ENCODE data around the gene CCZ1. TPM values are rescaled to one million over a fixed set of nuclear protein-coding genes. Genes with fewer than 3 reads are reported as not detected.
A peak's percentile ranks its signal among the peaks of the same experiment; 100 is the strongest.
"Not testable (repeated sequence)": the region's sequence is repeated elsewhere in the genome, so short reads cannot be mapped to it uniquely, and the experiment has no call there.

The CCZ1 gene
- total and polyA plus RNA-seq, 2 donors (not counting 1 experiment from before 2014, with no cell fraction given), result 30.8 to 66.2 TPM

GRCh38 chr7:5892498-5892897 is 6.0 kb upstream of the CCZ1 start:
- POLR2A ChIA-PET, result no interaction called here

DNA sequence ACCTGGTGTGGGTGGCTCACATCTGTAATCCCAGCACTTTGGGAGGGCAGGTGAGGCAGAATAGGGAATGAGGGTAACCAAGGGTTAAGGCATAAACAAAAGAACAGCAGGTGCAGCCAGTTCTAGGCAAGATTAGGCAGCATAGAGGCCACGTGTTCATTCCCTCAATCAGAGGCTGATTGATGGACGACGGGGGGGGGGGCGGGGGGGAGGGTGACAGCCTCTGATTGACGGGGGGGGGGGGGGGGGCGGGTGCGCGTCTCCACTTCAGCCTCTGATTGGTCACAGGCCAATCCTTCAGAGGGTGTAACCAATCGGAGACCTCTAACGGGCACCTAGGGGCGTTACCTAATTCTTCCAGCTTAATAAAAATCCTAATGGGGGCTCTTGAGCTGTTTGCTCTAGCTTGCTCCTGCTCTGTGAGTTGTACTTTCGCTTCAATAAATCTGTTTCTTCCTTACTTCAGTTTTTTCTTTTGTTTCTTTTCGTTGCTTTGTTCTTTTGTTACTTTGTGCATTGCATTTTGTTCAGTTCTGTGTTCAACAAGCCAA is 1.1 kb upstream of the CCZ1 start:
- H3K4me3 Mint-ChIP-seq, result peak overlapping the region; percentile 76
- H3K4me1 ChIP-seq (ENCODE audit: control insufficient read depth in 2 of 2, insufficient read depth in 2 of 2, low read length in 2 of 2); H2AFZ ChIP-seq (ENCODE audit: insufficient read depth, low read depth, low read length, poor library complexity, severe bottlenecking); H3K36me3 ChIP-seq (replicated peaks in 1 of 2; ENCODE audit: control extremely low read depth in 1 of 2, control insufficient read depth in 1 of 2, extremely low read depth in 1 of 2, insufficient read depth in 2 of 2, low read length in 1 of 2); H3K4me2 ChIP-seq (replicated peaks; ENCODE audit: low read depth, low read length, poor library complexity, severe bottlenecking); H3K4me1 Mint-ChIP-seq; H3K79me2 ChIP-seq (ENCODE audit: control insufficient read depth, insufficient read depth, low read length); H3K27ac ChIP-seq (ENCODE audit: low read length in 2 of 2); H3K9me3 ChIP-seq (ENCODE audit: control extremely low read depth in 1 of 3, control insufficient read depth in 2 of 3, insufficient read depth in 1 of 3, low read length in 2 of 3); H4K20me1 ChIP-seq (ENCODE audit: control insufficient read depth, insufficient read depth, low read length, poor library complexity, severe bottlenecking); intact Hi-C loops (cut with micrococcal nuclease); H3K27me3 ChIP-seq (replicated peaks in 1 of 4; ENCODE audit: control extremely low read depth in 1 of 4, control insufficient read depth in 3 of 4, insufficient read depth in 4 of 4, low read length in 3 of 4); H3K27me3 Mint-ChIP-seq; H3K9me3 Mint-ChIP-seq (ENCODE audit: insufficient read depth); DNase-seq; H3K9ac ChIP-seq (ENCODE audit: low read length); ATAC-seq (ENCODE audit: low read depth); POLR2A ChIA-PET; H3K4me3 ChIP-seq (ENCODE audit: control extremely low read depth in 1 of 5, extremely low read depth in 1 of 5, insufficient read depth in 1 of 5, low read depth in 2 of 5, low read length in 4 of 5); CTCF ChIA-PET: not testable (repeated sequence)
- 100% methylated on average over 1 of the region's 13 CpGs for WGBS (ENCODE audit: insufficient coverage)
- H3K27ac Mint-ChIP-seq, result peak overlapping the region; percentile 71

More at GRCh38 chr7:5892498-5892897, 6.0 kb upstream of the CCZ1 start:
- Mint-ChIP-seq H3K27ac (no peak overlapping the region), H3K27me3 (no peaks in the 10 kb centered on the region), H3K4me1 (no peaks in the 10 kb centered on the region), H3K4me3 (no peak overlapping the region), H3K9me3 (ENCODE audit: insufficient read depth) (no peaks in the 10 kb centered on the region)
- Histone ChIP-seq H3K27ac (ENCODE audit: low read length in 2 of 2) (no peak overlapping the region), H3K36me3 (replicated peaks in 1 of 2; ENCODE audit: control extremely low read depth in 1 of 2, control insufficient read depth in 1 of 2, extremely low read depth in 1 of 2, insufficient read depth in 2 of 2, low read length in 1 of 2) (no peaks in the 10 kb centered on the region), H3K4me3 (ENCODE audit: control extremely low read depth in 1 of 5, extremely low read depth in 1 of 5, insufficient read depth in 1 of 5, low read depth in 2 of 5, low read length in 4 of 5) (no peak overlapping the region), H3K4me1 (ENCODE audit: control insufficient read depth in 2 of 2, insufficient read depth in 2 of 2, low read length in 2 of 2) (no peaks in the 10 kb centered on the region), H3K9me3 (ENCODE audit: control extremely low read depth in 1 of 3, control insufficient read depth in 2 of 3, insufficient read depth in 1 of 3, low read length in 2 of 3) (no peaks in the 10 kb centered on the region), H2AFZ (ENCODE audit: insufficient read depth, low read depth, low read length, poor library complexity, severe bottlenecking) (no peak overlapping the region), H3K9ac (ENCODE audit: low read length) (no peak overlapping the region), H3K79me2 (ENCODE audit: control insufficient read depth, insufficient read depth, low read length) (no peaks in the 10 kb centered on the region), H3K27me3 (replicated peaks in 1 of 4; ENCODE audit: control extremely low read depth in 1 of 4, control insufficient read depth in 3 of 4, insufficient read depth in 4 of 4, low read length in 3 of 4) (no peaks in the 10 kb centered on the region), H4K20me1 (ENCODE audit: control insufficient read depth, insufficient read depth, low read length, poor library complexity, severe bottlenecking) (no peaks in the 10 kb centered on the region), H3K4me2 (replicated peaks; ENCODE audit: low read depth, low read length, poor library complexity, severe bottlenecking) (no peak overlapping the region)
- 97% methylated on average over 7 of the region's 9 CpGs for WGBS (ENCODE audit: insufficient coverage)
- ATAC-seq (ENCODE audit: low read depth) (no peak), DNase-seq (no peak)
- CTCF ChIA-PET, result no interaction called here
- TF ChIP-seq EZH2 (IDR thresholded peaks at IDR 0.05; ENCODE audit: borderline replicate concordance, insufficient read depth, low read depth, low read length, poor library complexity, severe bottlenecking), result no peak
- TF ChIP-seq, protein P1, sequence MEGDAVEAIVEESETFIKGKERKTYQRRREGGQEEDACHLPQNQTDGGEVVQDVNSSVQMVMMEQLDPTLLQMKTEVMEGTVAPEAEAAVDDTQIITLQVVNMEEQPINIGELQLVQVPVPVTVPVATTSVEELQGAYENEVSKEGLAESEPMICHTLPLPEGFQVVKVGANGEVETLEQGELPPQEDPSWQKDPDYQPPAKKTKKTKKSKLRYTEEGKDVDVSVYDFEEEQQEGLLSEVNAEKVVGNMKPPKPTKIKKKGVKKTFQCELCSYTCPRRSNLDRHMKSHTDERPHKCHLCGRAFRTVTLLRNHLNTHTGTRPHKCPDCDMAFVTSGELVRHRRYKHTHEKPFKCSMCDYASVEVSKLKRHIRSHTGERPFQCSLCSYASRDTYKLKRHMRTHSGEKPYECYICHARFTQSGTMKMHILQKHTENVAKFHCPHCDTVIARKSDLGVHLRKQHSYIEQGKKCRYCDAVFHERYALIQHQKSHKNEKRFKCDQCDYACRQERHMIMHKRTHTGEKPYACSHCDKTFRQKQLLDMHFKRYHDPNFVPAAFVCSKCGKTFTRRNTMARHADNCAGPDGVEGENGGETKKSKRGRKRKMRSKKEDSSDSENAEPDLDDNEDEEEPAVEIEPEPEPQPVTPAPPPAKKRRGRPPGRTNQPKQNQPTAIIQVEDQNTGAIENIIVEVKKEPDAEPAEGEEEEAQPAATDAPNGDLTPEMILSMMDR (IDR thresholded peaks at IDR 0.05), result no peak
- intact Hi-C loops (cut with micrococcal nuclease), result no loop called here

DNA sequence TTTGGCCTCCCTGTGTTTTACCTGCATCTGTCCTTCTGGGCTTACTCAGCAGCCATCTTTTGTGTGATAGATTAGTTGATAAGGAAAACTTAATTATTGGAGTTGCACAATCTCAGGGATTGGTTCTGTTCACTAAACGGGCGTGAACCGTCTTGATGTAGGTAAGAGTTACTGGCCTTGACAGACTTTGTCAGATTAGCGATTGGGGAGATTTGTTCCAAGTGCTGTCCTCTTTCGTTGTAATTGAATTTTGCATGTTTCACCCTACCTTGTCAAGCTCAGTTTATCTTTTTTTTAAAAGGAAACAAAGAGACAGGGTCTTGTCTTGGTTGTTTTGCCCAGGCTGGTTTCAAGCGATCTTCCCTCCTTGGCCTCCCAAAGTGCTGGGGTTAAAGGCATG is 4.5 kb downstream of the CCZ1 start:
- H3K27ac Mint-ChIP-seq; H2AFZ ChIP-seq (ENCODE audit: insufficient read depth, low read depth, low read length, poor library complexity, severe bottlenecking); H4K20me1 ChIP-seq (ENCODE audit: control insufficient read depth, insufficient read depth, low read length, poor library complexity, severe bottlenecking); H3K27me3 ChIP-seq (replicated peaks in 1 of 4; ENCODE audit: control extremely low read depth in 1 of 4, control insufficient read depth in 3 of 4, insufficient read depth in 4 of 4, low read length in 3 of 4); DNase-seq; H3K27me3 Mint-ChIP-seq; H3K36me3 ChIP-seq (replicated peaks in 1 of 2; ENCODE audit: control extremely low read depth in 1 of 2, control insufficient read depth in 1 of 2, extremely low read depth in 1 of 2, insufficient read depth in 2 of 2, low read length in 1 of 2); intact Hi-C loops (cut with micrococcal nuclease); H3K4me1 ChIP-seq (ENCODE audit: control insufficient read depth in 2 of 2, insufficient read depth in 2 of 2, low read length in 2 of 2); H3K4me2 ChIP-seq (replicated peaks; ENCODE audit: low read depth, low read length, poor library complexity, severe bottlenecking); ATAC-seq (ENCODE audit: low read depth); POLR2A ChIA-PET; H3K4me3 ChIP-seq (ENCODE audit: control extremely low read depth in 1 of 5, extremely low read depth in 1 of 5, insufficient read depth in 1 of 5, low read depth in 2 of 5, low read length in 4 of 5); H3K4me3 Mint-ChIP-seq; H3K27ac ChIP-seq (ENCODE audit: low read length in 2 of 2); H3K9me3 Mint-ChIP-seq (ENCODE audit: insufficient read depth); H3K9me3 ChIP-seq (ENCODE audit: control extremely low read depth in 1 of 3, control insufficient read depth in 2 of 3, insufficient read depth in 1 of 3, low read length in 2 of 3); H3K4me1 Mint-ChIP-seq; CTCF ChIA-PET; H3K9ac ChIP-seq (ENCODE audit: low read length); H3K79me2 ChIP-seq (ENCODE audit: control insufficient read depth, insufficient read depth, low read length): not testable (repeated sequence)
- no CpG with 5 or more reads among the region's 6 CpGs for WGBS (ENCODE audit: insufficient coverage)

Measured in B cell (primary cell).